Endothelial cell of umbilical vein (primary cell): Measurements from ENCODE around the gene KCNE4. TPM values are rescaled to one million over a fixed set of nuclear protein-coding genes. Genes with fewer than 3 reads are reported as not detected.

Experiments
- BruUV-seq: library from RNA; stranded (reverse); fragments of 400-500 nt; replicated peaks from 2 replicates; lab custom pipeline; 2021; lab: Mats Ljungman, UMichigan
- CTCF ChIA-PET: fragments of 300-600, 350-600 bp; sonication (Branson Sonifier 250); formaldehyde crosslinking; loops from one replicate; lab custom pipeline; 2021; ENCODE audit warnings: antibody characterized with exemption, inconsistent platforms; lab: Charles Lee
- POLR2A ChIA-PET: fragments of 300-600, 350-600 bp; sonication (Branson Sonifier 250); formaldehyde crosslinking; loops from one replicate; lab custom pipeline; 2021; ENCODE audit warnings: antibody characterized with exemption, inconsistent platforms; lab: Charles Lee
- DNase-seq: peaks from one replicate; pipeline ENCODE4 v3.0.0-alpha.2; 2011; ENCODE audit warnings: low read depth, low spot score
- FAIRE-seq: peaks from 2 replicates; lab custom pipeline; 2011; peaks lifted over from hg19 to GRCh38; lab: Jason Lieb, UNC
- H2AFZ ChIP-seq: 2 replicates; pipeline ENCODE4 v1.6.0; 2012; ENCODE audit warnings: low read depth, low read length, control low read depth, inconsistent platforms
- H3K27ac ChIP-seq: 2 replicates; pipeline ENCODE4 v1.5.1; 2011; ENCODE audit warnings: low read depth, mild to moderate bottlenecking, control low read depth, low read length, moderate library complexity; ENCODE audit not compliant: insufficient read depth
- H3K27me3 ChIP-seq, 2 experiments: 2 replicates each; pipeline versions ENCODE4 v1.6.0 to v1.6.1; 2011; ENCODE audit warnings: low read length in 2 of 2, mixed read lengths in 1 of 2; ENCODE audit not compliant: control insufficient read depth in 2 of 2, insufficient read depth in 2 of 2
- H3K36me3 ChIP-seq, 2 experiments: 2 replicates in 1 of 2; 3 replicates in 1 of 2; pipeline ENCODE4 v1.5.1; 2011; ENCODE audit warnings: low read length in 2 of 2, mild to moderate bottlenecking in 1 of 2, moderate library complexity in 1 of 2; ENCODE audit not compliant: control insufficient read depth in 2 of 2, insufficient read depth in 2 of 2; ENCODE audit errors: extremely low read depth in 1 of 2
- H3K4me1 ChIP-seq: 3 replicates; pipeline ENCODE4 v1.5.1; 2011; ENCODE audit warnings: mild to moderate bottlenecking, low read length; ENCODE audit not compliant: control insufficient read depth, insufficient read depth; ENCODE audit errors: extremely low read depth
- H3K4me2 ChIP-seq: 2 replicates; pipeline ENCODE4 v1.6.1; 2011; ENCODE audit warnings: low read length, control low read depth, mixed read lengths; ENCODE audit not compliant: insufficient read depth
- H3K4me3 ChIP-seq, 3 experiments: fragments of 200-600 bp in 1 of 3; sonication (generic), shearing (Covaris generic) in 1 of 3; replicated peaks in 1 of 3; 2 replicates each; pipeline ENCODE4 v1.5.1; 2011 to 2016; ENCODE audit warnings: control low read depth in 3 of 3, low read length in 3 of 3, mild to moderate bottlenecking in 2 of 3, inconsistent platforms in 1 of 3, low read depth in 1 of 3, moderate library complexity in 1 of 3; ENCODE audit not compliant: insufficient read depth in 1 of 3
- H3K79me2 ChIP-seq: 2 replicates; pipeline ENCODE4 v1.6.0; 2012; ENCODE audit warnings: low read length, inconsistent platforms; ENCODE audit not compliant: control insufficient read depth, insufficient read depth
- H3K9ac ChIP-seq: replicated peaks from 2 replicates; pipeline ENCODE3; 2011; ENCODE audit warnings: low read length, control low read depth; ENCODE audit not compliant: insufficient read depth; ENCODE audit errors: extremely low read depth
- H3K9me1 ChIP-seq: replicated peaks from 3 replicates; pipeline ENCODE4 v1.6.0; 2011; ENCODE audit warnings: mild to moderate bottlenecking, low read length; ENCODE audit not compliant: control insufficient read depth, insufficient read depth; ENCODE audit errors: extremely low read depth
- H3K9me3 ChIP-seq: replicated peaks from 2 replicates; pipeline ENCODE4 v1.5.1; 2012; ENCODE audit warnings: low read length, inconsistent platforms; ENCODE audit not compliant: control insufficient read depth, insufficient read depth
- H4K20me1 ChIP-seq: replicated peaks from 2 replicates; pipeline ENCODE3; 2011; ENCODE audit warnings: mild to moderate bottlenecking, low read length; ENCODE audit not compliant: control insufficient read depth, insufficient read depth; ENCODE audit errors: extremely low read depth
- CTCF ChIP-seq, 2 donors: IDR thresholded peaks; 1 replicate in 1 of 2; 2 replicates in 1 of 2; pipeline ENCODE4 v1.5.1; 2011; ENCODE audit warnings: low read length in 2 of 2, mild to moderate bottlenecking in 2 of 2, moderate library complexity in 2 of 2, control low read depth in 1 of 2, inconsistent platforms in 1 of 2, low read depth in 1 of 2; ENCODE audit not compliant: insufficient read depth in 1 of 2; ENCODE audit errors: extremely low read depth in 1 of 2
- EZH2 ChIP-seq: IDR thresholded peaks from 2 replicates; pipeline ENCODE4 v1.6.1; 2012; ENCODE audit warnings: borderline replicate concordance, low read depth, mild to moderate bottlenecking, moderate library complexity, low read length, inconsistent platforms; ENCODE audit not compliant: severe bottlenecking
- FOS ChIP-seq: IDR thresholded peaks from 2 replicates; pipeline ENCODE4 v1.6.1; 2011; ENCODE audit warnings: mild to moderate bottlenecking, low read length, moderate library complexity, borderline replicate concordance; ENCODE audit not compliant: insufficient read depth
- GATA2 ChIP-seq: IDR thresholded peaks from 2 replicates; pipeline ENCODE4 v1.7.0; 2011; ENCODE audit warnings: low read depth, mild to moderate bottlenecking, moderate library complexity, mixed read lengths, low read length; ENCODE audit not compliant: insufficient read length, insufficient read depth
- JUN ChIP-seq: IDR thresholded peaks from 2 replicates; pipeline ENCODE4 v1.6.1; 2011; ENCODE audit warnings: borderline replicate concordance, low read depth; ENCODE audit not compliant: insufficient read length, insufficient read depth
- MAX ChIP-seq: IDR thresholded peaks from 2 replicates; pipeline ENCODE4 v1.6.1; 2011; ENCODE audit not compliant: insufficient read depth, insufficient read length
- MYC ChIP-seq: IDR thresholded peaks from one replicate; pipeline ENCODE4 v1.6.1; 2011; ENCODE audit warnings: mild to moderate bottlenecking, low read depth, low read length
- POLR2A ChIP-seq: IDR thresholded peaks from 2 replicates; pipeline ENCODE4 v1.6.1; 2012; ENCODE audit warnings: low read depth, mild to moderate bottlenecking, control low read depth, low read length
- POLR2AphosphoS5 ChIP-seq: IDR thresholded peaks from 2 replicates; pipeline ENCODE4 v1.6.1; 2012; ENCODE audit warnings: low read depth, mild to moderate bottlenecking, control low read depth, low read length, moderate library complexity; ENCODE audit not compliant: insufficient read depth
- dilution Hi-C: fragments of 300-500 bp; cut with MboI; formaldehyde crosslinking; loops from one replicate; pipeline ENCODE4 v1.15.0; 2019; ENCODE audit warnings: low sequenced_read_pairs; ENCODE audit not compliant: extremely low pct_ligation_motif_present
- intact Hi-C: fragments of 100-400 bp; cut with micrococcal nuclease; formaldehyde crosslinking; loops from one replicate; pipeline ENCODE4 v1.10.0; 2022
- polyA plus RNA-seq, 4 experiments: library from polyadenylated mRNA; depleted of rRNA in 3 of 4; stranded (reverse) in 3 of 4; unstranded in 1 of 4; fragments of >200 nt; gene quantifications; 2 replicates each; pipeline versions ENCODE4 v1.2.1 to v1.2.3, GENCODE V29; 2011 to 2012; ENCODE audit warnings: missing spikeins in 1 of 4
- total RNA-seq: library from RNA; stranded (reverse); gene quantifications from 2 replicates; pipeline ENCODE4 v1.2.3, GENCODE V29; 2021

The KCNE4 gene
- total and polyA plus RNA-seq, 2 donors (not counting 3 experiments of a cell fraction or from before 2014, with no cell fraction given): 0.01 TPM; not detected in 1

- Histone ChIP-seq H4K20me1 (no peaks in the 10 kb centered on the region), H3K27ac (no peak overlapping the region), H3K27me3 (no peaks in the 10 kb centered on the region), H3K4me1 (no peaks in the 10 kb centered on the region), H3K4me3 (no peak overlapping the region), H2AFZ (no peak overlapping the region), H3K79me2 (no peaks in the 10 kb centered on the region), H3K9me3 (no peaks in the 10 kb centered on the region), H3K4me2 (no peak overlapping the region), H3K9me1 (no peaks in the 10 kb centered on the region), H3K9ac (no peak overlapping the region), H3K36me3 (no peaks in the 10 kb centered on the region)
- CTCF ChIA-PET: interaction anchor here (1.2 kb wide), 1 partner anchor 15 kb away, joined by 3 read pairs; no protein-coding TSS in a partner anchor
- intact Hi-C loops: no loop called here
- no peak for DNase-seq
- BruUV-seq: no TSS peak
- TF ChIP-seq CTCF (IDR thresholded peaks at IDR 0.05; ENCODE audit: extremely low read depth in 1 of 2, insufficient read depth in 1 of 2, low read depth in 1 of 2, low read length in 2 of 2): no peak
- no peak for TF ChIP-seq MYC
- TF ChIP-seq FOS: no peak
- TF ChIP-seq POLR2AphosphoS5: no peak
- FAIRE-seq: no peak
- dilution Hi-C loops: no loop called here
- POLR2A ChIA-PET: no interaction called here
Observed at GRCh38 chr2:223086370-223086981, 34.5 kb downstream of the KCNE4 start.

- POLR2A ChIA-PET: no interaction called here
- dilution Hi-C loops: no loop called here
Observed at GRCh38 chr2:223087466-223087865, 35.5 kb downstream of the KCNE4 start.

More at GRCh38 chr2:223087466-223087865, 35.5 kb downstream of the KCNE4 start:
- intact Hi-C loops: no loop called here
- Histone ChIP-seq H3K27ac (no peak overlapping the region), H3K4me3 (no peak overlapping the region), H3K79me2 (no peaks in the 10 kb centered on the region), H3K36me3 (no peaks in the 10 kb centered on the region), H4K20me1 (no peaks in the 10 kb centered on the region), H3K9me3 (no peaks in the 10 kb centered on the region), H3K9ac (no peak overlapping the region), H3K4me1 (no peaks in the 10 kb centered on the region), H3K9me1 (no peaks in the 10 kb centered on the region), H2AFZ (no peak overlapping the region), H3K4me2 (no peak overlapping the region), H3K27me3 (no peaks in the 10 kb centered on the region)
- TF ChIP-seq EZH2 (no peak), JUN (no peak), CTCF (IDR thresholded peaks at IDR 0.05; ENCODE audit: extremely low read depth in 1 of 2, insufficient read depth in 1 of 2, low read depth in 1 of 2, low read length in 2 of 2) (no peak), POLR2AphosphoS5 (no peak), POLR2A (no peak), GATA2 (no peak), FOS (no peak), MYC (no peak), MAX (no peak)
- no peak for FAIRE-seq
- DNase-seq: no peak
- CTCF ChIA-PET: interaction anchor here (1.1 kb wide), 1 partner anchor 14 kb away, joined by 3 read pairs; no protein-coding TSS in a partner anchor
- BruUV-seq: no TSS peak
